Skeletal muscle tissue (tissue), 5 donors: ENCODE measurements around the gene EGFLAM. TPM values are rescaled to one million over a fixed set of nuclear protein-coding genes. Genes with fewer than 3 reads are reported as not detected.

ENCODE experiments used
- H3K27ac ChIP-seq: one replicate; pipeline ENCODE4 v1.7.0; 2013; ENCODE audit warnings: mild to moderate bottlenecking, low read depth, low read length, inconsistent platforms
- H3K27me3 ChIP-seq, 3 donors: one replicate each; pipeline ENCODE4 v1.7.0; 2013; ENCODE audit warnings: low read length in 3 of 3; ENCODE audit not compliant: control insufficient read depth in 3 of 3, insufficient read depth in 3 of 3
- H3K36me3 ChIP-seq, 3 donors: one replicate each; pipeline ENCODE4 v1.7.0; 2013; ENCODE audit warnings: low read length in 3 of 3; ENCODE audit not compliant: control insufficient read depth in 3 of 3, insufficient read depth in 3 of 3
- H3K4me1 ChIP-seq, 3 donors: one replicate each; pipeline ENCODE4 v1.7.0; 2013; ENCODE audit warnings: low read length in 3 of 3, mild to moderate bottlenecking in 3 of 3; ENCODE audit not compliant: control insufficient read depth in 3 of 3, insufficient read depth in 3 of 3
- H3K4me3 ChIP-seq, 3 donors: one replicate each; pipeline ENCODE4 v1.7.0; 2013; ENCODE audit warnings: low read length in 3 of 3
- H3K9ac ChIP-seq, 3 donors: one replicate each; pipeline ENCODE4 v1.7.0; 2013; ENCODE audit warnings: low read length in 3 of 3, mild to moderate bottlenecking in 3 of 3, moderate library complexity in 2 of 3, low read depth in 1 of 3
- H3K9me3 ChIP-seq, 3 donors: one replicate each; pipeline ENCODE4 v1.7.0; 2013; ENCODE audit warnings: low read length in 3 of 3; ENCODE audit not compliant: control insufficient read depth in 3 of 3
- small RNA-seq: library from RNA; depleted of rRNA; stranded (forward); fragments of <200 nt; gene quantifications from one replicate; pipeline ENCODE3, GENCODE V24; 2014
- total RNA-seq: library from RNA; depleted of rRNA; stranded (reverse); fragments of >200 nt; gene quantifications from one replicate; pipeline ENCODE4 v1.2.3, GENCODE V29; 2014
- donor health status: Osteomylitis.

The EGFLAM gene
- total RNA-seq, 1 donor from 2014 or later, result 41.8 TPM

DNA sequence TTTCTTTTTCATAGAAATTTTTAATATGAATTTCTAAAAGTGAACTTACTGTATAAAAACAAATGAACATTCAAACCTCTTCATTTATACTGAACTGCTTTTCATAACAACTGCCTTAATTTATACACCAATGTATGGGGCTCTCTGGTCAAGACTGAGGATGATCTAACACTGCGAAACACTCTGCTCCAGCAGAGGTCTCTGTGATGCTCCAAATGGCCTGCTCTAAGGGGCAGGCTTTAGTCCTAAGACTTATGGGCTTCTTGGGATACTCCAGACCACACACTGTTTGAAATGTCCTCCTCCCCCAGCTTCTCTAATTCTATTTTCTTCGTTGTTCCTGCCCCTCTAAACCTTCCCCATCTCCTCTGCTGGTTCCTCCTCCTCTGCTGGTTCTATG is 239.6 kb downstream of the EGFLAM start:
- Histone ChIP-seq H3K36me3 (peaks cover 12 to 34% (median 26%) of the 10 kb centered on the region in 3 donors), H3K4me1 (no peaks in the 10 kb centered on the region)

DNA sequence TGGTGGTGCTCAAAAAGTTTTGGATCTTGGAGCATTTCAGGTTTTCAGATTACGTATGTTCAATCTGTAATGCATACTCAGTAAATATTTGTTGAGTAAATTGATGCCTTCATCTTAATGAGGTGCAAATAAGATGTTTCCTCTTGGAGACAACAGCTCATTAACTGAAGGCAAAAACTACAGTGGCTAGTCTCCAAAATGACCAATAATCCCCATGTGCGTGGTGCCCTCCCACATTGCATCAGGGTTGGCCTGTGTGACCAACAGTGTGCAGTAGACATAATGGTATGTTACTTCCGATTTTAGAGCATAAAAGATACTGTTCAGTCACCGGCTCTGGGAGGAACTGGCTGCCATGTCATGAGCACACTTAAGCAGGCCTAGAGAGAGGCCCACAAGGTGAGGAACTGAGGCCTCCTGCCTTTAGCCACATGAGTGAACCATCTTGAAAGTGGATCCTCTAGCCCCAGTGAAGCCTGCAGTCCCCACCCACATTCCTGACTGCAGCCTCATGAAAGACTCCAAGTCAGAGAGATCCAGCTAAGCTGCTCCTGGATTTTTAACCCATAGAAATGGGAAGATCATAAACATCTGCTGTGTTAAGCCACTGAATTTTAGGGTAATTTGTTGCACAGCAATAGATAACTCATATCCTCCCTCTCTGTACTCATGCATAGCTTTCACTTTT is 242.4 kb downstream of the EGFLAM start:
- Histone ChIP-seq H3K27me3 (no peaks in the 10 kb centered on the region), H3K36me3 (peaks cover 18 to 27% (median 19%) of the 10 kb centered on the region in 3 donors), H3K4me3 (no peak overlapping the region), H3K9ac (no peak overlapping the region), H3K4me1 (no peaks in the 10 kb centered on the region), H3K27ac (no peak overlapping the region), H3K9me3 (no peaks in the 10 kb centered on the region)

More for the DNA sequence above, 239.6 kb downstream of the EGFLAM start:
- no peak overlapping the region for H3K4me3 ChIP-seq
- H3K9ac ChIP-seq, result no peak overlapping the region
- H3K27me3 ChIP-seq, result no peaks in the 10 kb centered on the region
- H3K27ac ChIP-seq, result no peak overlapping the region
- no peaks in the 10 kb centered on the region for H3K9me3 ChIP-seq

DNA sequence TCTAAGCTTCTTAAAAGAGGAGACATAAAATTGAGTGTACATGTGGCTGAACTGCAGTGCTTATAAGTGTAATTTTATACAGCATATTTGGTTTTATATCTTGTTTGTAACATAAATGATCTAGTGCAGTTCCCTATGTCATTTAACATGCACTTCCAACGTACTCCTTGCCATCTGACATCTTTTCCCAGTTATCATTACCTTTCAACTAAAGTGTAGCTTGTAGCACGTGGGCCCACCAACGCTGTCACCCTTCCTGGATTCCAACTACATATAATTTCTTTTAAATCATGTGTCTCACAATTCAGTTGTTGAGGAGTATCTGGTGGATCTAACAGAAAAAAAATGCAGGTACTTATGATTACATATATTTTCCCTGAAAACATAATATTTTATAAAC is 247.9 kb downstream of the EGFLAM start:
- no peak overlapping the region for H3K9ac ChIP-seq
- no peak overlapping the region for H3K4me3 ChIP-seq
- H3K27ac ChIP-seq, result no peak overlapping the region
- no peaks in the 10 kb centered on the region for H3K27me3 ChIP-seq
- no peaks in the 10 kb centered on the region for H3K9me3 ChIP-seq
- peaks cover 3 to 24% (median 21%) of the 10 kb centered on the region in 3 donors for H3K36me3 ChIP-seq
- no peaks in the 10 kb centered on the region for H3K4me1 ChIP-seq

DNA sequence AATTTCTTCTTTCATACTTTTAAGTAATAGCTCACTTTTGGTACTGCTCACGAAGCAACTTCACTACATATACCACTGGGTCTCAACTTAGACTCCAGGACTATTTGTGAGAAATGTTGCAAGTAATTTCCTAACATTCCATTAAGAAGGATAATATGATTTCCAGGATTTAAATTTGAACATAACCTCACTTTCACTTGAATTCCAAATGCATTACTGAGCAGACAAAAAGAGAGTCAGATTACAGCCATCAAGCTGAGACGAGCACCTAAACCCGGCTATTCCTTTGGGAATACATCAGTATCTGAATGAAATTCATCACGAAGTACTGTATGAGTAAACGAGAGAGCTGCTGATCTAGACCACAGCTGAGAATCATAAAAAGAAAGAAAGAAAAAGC is 250.8 kb downstream of the EGFLAM start:
- Histone ChIP-seq H3K4me3 (no peak overlapping the region), H3K9ac (no peak overlapping the region), H3K27me3 (no peaks in the 10 kb centered on the region), H3K36me3 (peaks cover 3 to 28% (median 20%) of the 10 kb centered on the region in 3 donors), H3K9me3 (no peaks in the 10 kb centered on the region), H3K4me1 (no peaks in the 10 kb centered on the region), H3K27ac (no peak overlapping the region)

Small RNAs within 50 kb of the gene (small RNA-seq; reads per million reads assigned to genes)
- not detected for gene AC091839.1
